GM12873 (cell line): ENCODE measurements around the gene BNIP2.
A peak's percentile ranks its signal among the peaks of the same experiment; 100 is the strongest.

Experiments
- TF ChIP-seq, protein P1 (sequence below): IDR thresholded peaks from 2 replicates; pipeline ENCODE4 v1.5.1; 2012; ENCODE audit warnings: low read depth, mild to moderate bottlenecking, moderate library complexity, low read length, control low read depth; ENCODE audit not compliant: insufficient read depth; ENCODE audit errors: missing control alignments

BNIP2 gene

DNA sequence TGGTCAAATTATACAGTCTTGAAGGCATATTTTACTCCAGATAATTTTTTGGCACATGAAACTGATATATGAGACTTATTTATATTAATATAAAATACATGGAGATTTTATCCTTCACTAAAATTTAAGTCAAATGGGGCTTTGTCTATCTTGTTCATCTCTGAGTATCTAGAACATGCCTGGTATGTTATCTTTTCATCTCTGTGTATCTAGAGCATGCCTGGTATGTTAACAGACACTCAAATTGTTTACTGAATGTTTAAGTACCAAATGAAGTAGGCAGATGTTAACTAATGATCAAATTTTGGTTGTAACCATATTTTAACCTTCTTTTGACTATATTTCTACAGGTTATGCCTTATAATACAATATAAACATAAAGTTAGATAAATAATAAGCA is 39.5 kb downstream of the BNIP2 start:
- TF ChIP-seq, protein P1, sequence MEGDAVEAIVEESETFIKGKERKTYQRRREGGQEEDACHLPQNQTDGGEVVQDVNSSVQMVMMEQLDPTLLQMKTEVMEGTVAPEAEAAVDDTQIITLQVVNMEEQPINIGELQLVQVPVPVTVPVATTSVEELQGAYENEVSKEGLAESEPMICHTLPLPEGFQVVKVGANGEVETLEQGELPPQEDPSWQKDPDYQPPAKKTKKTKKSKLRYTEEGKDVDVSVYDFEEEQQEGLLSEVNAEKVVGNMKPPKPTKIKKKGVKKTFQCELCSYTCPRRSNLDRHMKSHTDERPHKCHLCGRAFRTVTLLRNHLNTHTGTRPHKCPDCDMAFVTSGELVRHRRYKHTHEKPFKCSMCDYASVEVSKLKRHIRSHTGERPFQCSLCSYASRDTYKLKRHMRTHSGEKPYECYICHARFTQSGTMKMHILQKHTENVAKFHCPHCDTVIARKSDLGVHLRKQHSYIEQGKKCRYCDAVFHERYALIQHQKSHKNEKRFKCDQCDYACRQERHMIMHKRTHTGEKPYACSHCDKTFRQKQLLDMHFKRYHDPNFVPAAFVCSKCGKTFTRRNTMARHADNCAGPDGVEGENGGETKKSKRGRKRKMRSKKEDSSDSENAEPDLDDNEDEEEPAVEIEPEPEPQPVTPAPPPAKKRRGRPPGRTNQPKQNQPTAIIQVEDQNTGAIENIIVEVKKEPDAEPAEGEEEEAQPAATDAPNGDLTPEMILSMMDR, result no peak

DNA sequence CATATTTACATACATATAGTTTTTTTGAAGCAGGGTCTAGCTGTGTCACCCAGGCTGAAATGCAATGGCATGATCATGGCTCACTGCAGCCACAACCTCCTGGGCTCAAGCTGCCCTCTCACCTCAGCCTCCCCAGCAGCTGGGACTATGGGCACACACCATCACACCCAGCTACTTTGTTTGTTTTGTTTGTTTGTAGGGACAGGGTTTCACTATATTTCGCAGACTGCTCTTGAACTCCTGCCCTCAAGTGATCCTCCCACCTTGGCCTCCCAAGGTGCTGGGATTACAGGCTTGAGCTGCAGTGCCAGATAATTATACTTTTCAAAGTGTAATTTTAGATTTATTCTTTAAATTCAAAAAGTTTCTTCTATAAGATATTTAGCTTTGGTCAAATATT is 42.0 kb downstream of the BNIP2 start:
- TF ChIP-seq, protein P1, result no peak

DNA sequence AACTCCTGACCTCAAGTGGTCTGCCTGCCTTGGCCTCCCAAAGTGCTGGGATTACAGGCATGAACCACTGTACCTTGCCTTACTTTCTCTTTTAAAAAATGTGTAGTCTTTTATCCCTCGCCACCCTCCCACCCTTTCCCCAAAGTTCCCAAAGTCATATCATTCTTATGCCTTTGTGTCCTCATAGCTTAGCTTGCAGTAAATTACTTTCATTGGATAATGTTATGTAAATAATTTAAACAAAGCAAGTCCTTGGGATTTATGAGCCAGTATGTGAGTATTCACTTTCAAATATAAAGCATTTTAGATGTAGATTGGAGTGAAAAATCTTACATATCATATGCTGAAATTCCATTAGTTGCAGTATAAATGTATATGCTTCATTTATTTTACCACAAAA is 42.8 kb downstream of the BNIP2 start:
- TF ChIP-seq, protein P1, result no peak

DNA sequence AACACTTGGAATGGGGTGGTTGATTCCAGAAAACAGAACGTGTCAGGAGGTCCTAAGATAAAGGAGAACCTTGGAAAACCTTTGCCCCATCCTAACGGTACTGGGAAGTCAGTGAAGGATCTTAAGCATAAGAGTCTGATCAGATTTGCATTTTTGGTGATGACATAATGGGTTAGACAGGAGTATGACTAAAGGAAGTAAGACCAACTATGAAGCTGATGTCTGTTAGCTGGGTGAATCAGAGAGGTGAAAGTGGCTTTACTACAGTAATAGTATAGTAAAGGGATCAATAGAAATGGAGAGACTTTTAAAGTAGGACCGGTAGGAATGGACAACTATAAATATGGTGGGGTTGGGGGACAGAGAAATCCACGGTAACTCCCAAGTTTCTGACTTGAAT is 44.4 kb downstream of the BNIP2 start:
- TF ChIP-seq, protein P1, result no peak

DNA sequence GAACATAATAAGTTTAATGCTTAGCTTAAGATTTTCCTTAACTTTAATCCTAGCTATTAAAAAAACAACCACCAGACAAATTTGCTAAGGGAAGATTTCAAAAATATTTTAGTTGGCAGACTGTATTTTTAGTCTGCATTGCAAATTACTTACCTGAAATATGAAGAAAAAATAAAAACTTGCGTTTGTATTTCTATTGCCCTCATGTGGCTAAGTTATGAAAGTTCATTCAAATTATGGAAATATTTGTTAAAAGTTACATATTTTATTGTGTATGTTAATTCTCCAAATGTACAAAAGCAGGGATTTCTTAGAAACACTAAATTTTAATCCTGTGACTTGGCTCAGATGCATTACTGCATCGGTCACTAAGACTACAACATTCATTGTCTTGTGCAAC is 46.8 kb downstream of the BNIP2 start:
- TF ChIP-seq, protein P1, result no peak

DNA sequence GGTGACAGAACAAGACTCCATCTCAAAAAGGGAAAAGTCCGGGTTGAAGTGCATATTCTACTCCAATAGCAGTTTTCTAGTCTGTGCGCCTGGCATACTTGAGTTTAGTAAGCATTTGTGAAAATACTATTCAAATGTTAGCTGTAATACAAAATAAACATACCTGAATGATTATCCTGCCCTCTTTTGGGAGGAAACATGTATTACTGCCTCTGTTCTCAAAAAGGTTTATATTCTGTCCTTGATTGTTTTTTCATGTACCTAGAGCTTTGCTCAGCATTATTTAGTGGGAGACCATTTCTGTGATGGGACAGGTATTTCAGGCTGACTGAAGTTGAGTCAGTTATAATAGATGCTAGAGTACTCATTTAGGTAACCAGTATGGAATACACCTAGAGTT is 51.6 kb downstream of the BNIP2 start:
- TF ChIP-seq, protein P1, result peak; percentile 8

DNA sequence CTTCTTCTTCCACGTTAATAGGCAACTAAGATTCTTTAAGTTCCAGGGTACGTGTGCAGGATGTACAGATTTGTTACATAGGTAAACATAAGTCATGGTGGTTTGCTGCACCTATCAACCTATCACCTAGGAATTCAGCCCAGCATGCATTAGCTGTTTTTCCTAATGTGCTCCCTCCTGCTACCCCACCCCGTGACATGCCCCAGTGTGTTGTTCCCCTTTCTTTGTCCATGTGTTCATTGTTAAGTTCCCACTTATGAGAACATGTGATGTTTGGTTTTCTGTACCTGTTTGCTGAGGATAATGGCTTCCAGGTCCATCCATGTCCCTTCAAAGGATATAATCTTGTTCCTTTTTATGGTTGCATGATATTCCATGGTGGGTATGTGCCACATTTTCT is 52.9 kb downstream of the BNIP2 start:
- TF ChIP-seq, protein P1, result no peak
